Stimulated activated CD4-positive, alpha-beta T cell treated with anti-CD3 and anti-CD28 coated beads, TNF-alpha, amount 100 ng/mL, for 4 hours (primary cell): Measurements from ENCODE around the gene GPR108.

ENCODE experiments used
- DNase-seq, 3 experiments: peaks; one replicate each; pipeline ENCODE4 v3.0.0-alpha.2; 2020; ENCODE audit warnings: low read depth in 3 of 3

The GPR108 gene

GRCh38 chr19:6707658-6708018 lies 29.7 kb downstream of the GPR108 start:
- DNase-seq = no peak

- no peak for DNase-seq
Observed at GRCh38 chr19:6707011-6707657, 30.2 kb downstream of the GPR108 start.

GRCh38 chr19:6706633-6706958 lies 30.8 kb downstream of the GPR108 start:
- no peak for DNase-seq

GRCh38 chr19:6705931-6706632 lies 31.3 kb downstream of the GPR108 start:
- DNase-seq = no peak

GRCh38 chr19:6700586-6701316 lies 36.6 kb downstream of the GPR108 start:
- DNase-seq = no peak

- no peak for DNase-seq
Observed at GRCh38 chr19:6699935-6700334, 37.4 kb downstream of the GPR108 start.

- DNase-seq = no peak
Observed at GRCh38 chr19:6697291-6697690, 40.1 kb downstream of the GPR108 start.

- no peak for DNase-seq
Observed at GRCh38 chr19:6696239-6696820, 41.0 kb downstream of the GPR108 start.

GRCh38 chr19:6694147-6694815 lies 43.1 kb downstream of the GPR108 start:
- no peak for DNase-seq

- no peak for DNase-seq
Observed at GRCh38 chr19:6693681-6694080, 43.7 kb downstream of the GPR108 start.

GRCh38 chr19:6693056-6693471 lies 44.3 kb downstream of the GPR108 start:
- no peak for DNase-seq

GRCh38 chr19:6692027-6692426 lies 45.4 kb downstream of the GPR108 start:
- no peak for DNase-seq

- no peak for DNase-seq
Observed at GRCh38 chr19:6691342-6691741, 46.0 kb downstream of the GPR108 start.

- no peak for DNase-seq
Observed at GRCh38 chr19:6690160-6690885, 47.1 kb downstream of the GPR108 start.

- DNase-seq = no peak
Observed at GRCh38 chr19:6687114-6687513, 50.3 kb downstream of the GPR108 start.

- no peak for DNase-seq
Observed at GRCh38 chr19:6686628-6686975, 50.8 kb downstream of the GPR108 start.

GRCh38 chr19:6685962-6686627 lies 51.3 kb downstream of the GPR108 start:
- no peak for DNase-seq

- no peak for DNase-seq
Observed at GRCh38 chr19:6685482-6685881, 51.9 kb downstream of the GPR108 start.

GRCh38 chr19:6683971-6684370 lies 53.4 kb downstream of the GPR108 start:
- no peak for DNase-seq

- no peak for DNase-seq
Observed at GRCh38 chr19:6682607-6683128, 54.7 kb downstream of the GPR108 start.

- no peak for DNase-seq
Observed at GRCh38 chr19:6680141-6680540, 57.2 kb downstream of the GPR108 start.
